Panc1 (cell line): ENCODE data around the gene MTHFD2L. TPM values are rescaled to one million over a fixed set of nuclear protein-coding genes. Genes with fewer than 3 reads are reported as not detected.
"Not testable (repeated sequence)": the region's sequence is repeated elsewhere in the genome, so short reads cannot be mapped to it uniquely, and the experiment has no call there.

Experiments
- ATAC-seq: fragments of 200-7000 bp; cut with Tn5 transposase; 2 replicates; pipeline ENCODE4 v1.9.1; 2020; ENCODE audit warnings: mild to moderate bottlenecking, moderate library complexity
- BruUV-seq: library from RNA; stranded (reverse); fragments of 400-500 nt; replicated peaks from 2 replicates; lab custom pipeline; 2021; lab: Mats Ljungman, UMichigan
- CTCF ChIA-PET: fragments of 300-600 bp; sonication (Branson Sonifier 250); formaldehyde crosslinking; loops from one replicate; lab custom pipeline; 2022; ENCODE audit warnings: antibody characterized with exemption; lab: Charles Lee
- POLR2A ChIA-PET: fragments of 300-600 bp; sonication (Branson Sonifier 250); formaldehyde crosslinking; loops from one replicate; lab custom pipeline; 2022; ENCODE audit warnings: antibody characterized with exemption; lab: Charles Lee
- DNase-seq: peaks from one replicate; pipeline ENCODE4 v3.0.0-alpha.2; 2010; ENCODE audit warnings: low read depth, low spot score
- H3K27ac ChIP-seq: 2 replicates; pipeline ENCODE4 v1.5.1; 2011; ENCODE audit warnings: mild to moderate bottlenecking, low read length, inconsistent platforms
- H3K27me3 ChIP-seq: fragments of 200-500 bp; sonication (Bioruptor generic); 2 replicates; pipeline ENCODE4 v1.6.0; 2014; ENCODE audit warnings: low read length, inconsistent platforms; ENCODE audit not compliant: control insufficient read depth, insufficient read depth
- H3K36me3 ChIP-seq: fragments of 200-500 bp; sonication (Bioruptor generic); 2 replicates; pipeline ENCODE4 v1.5.1; 2014; ENCODE audit warnings: inconsistent platforms, mild to moderate bottlenecking, low read length, moderate library complexity; ENCODE audit not compliant: control insufficient read depth, insufficient read depth
- H3K4me1 ChIP-seq: 2 replicates; pipeline ENCODE4 v1.5.1; 2011; ENCODE audit warnings: inconsistent platforms, mild to moderate bottlenecking, low read length, moderate library complexity; ENCODE audit not compliant: control insufficient read depth, insufficient read depth
- H3K4me3 ChIP-seq, 2 experiments: 2 replicates each; pipeline ENCODE4 v1.5.1; 2011 to 2012; ENCODE audit warnings: low read depth in 2 of 2, low read length in 2 of 2, mild to moderate bottlenecking in 2 of 2, inconsistent platforms in 1 of 2, moderate library complexity in 1 of 2
- H3K9me3 ChIP-seq: fragments of 200-500 bp; sonication (Bioruptor generic); 2 replicates; pipeline ENCODE4 v1.5.1; 2014; ENCODE audit warnings: low read depth, mild to moderate bottlenecking, inconsistent platforms, low read length, moderate library complexity; ENCODE audit not compliant: control insufficient read depth, insufficient read depth
- POLR2AphosphoS5 ChIP-seq: IDR thresholded peaks from 2 replicates; pipeline ENCODE4 v1.6.1; 2012; ENCODE audit warnings: mild to moderate bottlenecking, low read depth, low read length, moderate library complexity
- SIN3A ChIP-seq: IDR thresholded peaks from 2 replicates; pipeline ENCODE4 v1.6.1; 2012; ENCODE audit warnings: low read depth, mild to moderate bottlenecking, low read length, moderate library complexity, borderline replicate concordance; ENCODE audit not compliant: insufficient read depth
- TCF7L2 ChIP-seq: IDR thresholded peaks from 2 replicates; pipeline ENCODE4 v1.6.1; 2011; ENCODE audit warnings: mild to moderate bottlenecking, low read depth, low read length, inconsistent platforms
- in situ Hi-C: cut with HindIII; loops from 2 replicates; pipeline ENCODE4 v1.10.0; 2016; ENCODE audit warnings: low sequenced_read_pairs, low pct_unique_long_range_greater_than_20kb
- intact Hi-C: fragments of 100-400 bp; cut with micrococcal nuclease; formaldehyde crosslinking; loops from one replicate; pipeline ENCODE4 v1.10.0; 2022; ENCODE audit not compliant: unreplicated experiment
- total RNA-seq: library from RNA; stranded (reverse); gene quantifications from one replicate; pipeline ENCODE4 v1.2.1, GENCODE V29; 2021; ENCODE audit not compliant: unreplicated experiment
- TF ChIP-seq, protein P1 (sequence below): fragments of 450-650 bp; IDR thresholded peaks from 2 replicates; pipeline ENCODE4 v1.5.1; 2017; ENCODE audit warnings: mild to moderate bottlenecking
- TF ChIP-seq, protein P2 (sequence below), 2 experiments: IDR thresholded peaks; 2 replicates each; pipeline ENCODE4 v1.6.1; 2011 to 2012; ENCODE audit warnings: low read depth in 2 of 2, control low read depth in 1 of 2, low read length in 1 of 2, mild to moderate bottlenecking in 1 of 2, moderate library complexity in 1 of 2; ENCODE audit not compliant: insufficient read depth in 1 of 2

MTHFD2L gene
- total RNA-seq, 1 experiment from 2014 or later: 6.6 TPM

DNA sequence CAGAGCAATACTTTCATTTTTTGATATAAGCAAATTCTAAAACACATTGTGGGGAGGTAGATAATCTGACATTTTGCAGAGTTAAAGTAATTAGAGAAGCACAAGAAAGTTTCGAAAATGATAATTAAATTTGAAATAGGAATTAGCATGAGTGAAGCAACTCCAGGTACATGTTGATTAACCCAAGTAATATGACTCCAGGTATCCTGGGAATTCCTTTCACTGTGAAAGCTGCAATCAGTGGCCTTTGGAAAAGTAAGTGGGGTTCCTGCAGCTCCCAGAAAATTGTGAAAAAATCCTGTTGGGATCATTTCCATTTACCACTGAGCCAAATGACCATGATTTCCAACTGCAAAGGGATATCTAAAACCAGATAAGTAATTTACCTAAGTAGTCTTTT is 32.9 kb upstream of the MTHFD2L start:
- DNase-seq (no peak), ATAC-seq (no peak)
- TF ChIP-seq POLR2AphosphoS5 (no peak), SIN3A (no peak), TCF7L2 (no peak)
- TF ChIP-seq, protein P1, sequence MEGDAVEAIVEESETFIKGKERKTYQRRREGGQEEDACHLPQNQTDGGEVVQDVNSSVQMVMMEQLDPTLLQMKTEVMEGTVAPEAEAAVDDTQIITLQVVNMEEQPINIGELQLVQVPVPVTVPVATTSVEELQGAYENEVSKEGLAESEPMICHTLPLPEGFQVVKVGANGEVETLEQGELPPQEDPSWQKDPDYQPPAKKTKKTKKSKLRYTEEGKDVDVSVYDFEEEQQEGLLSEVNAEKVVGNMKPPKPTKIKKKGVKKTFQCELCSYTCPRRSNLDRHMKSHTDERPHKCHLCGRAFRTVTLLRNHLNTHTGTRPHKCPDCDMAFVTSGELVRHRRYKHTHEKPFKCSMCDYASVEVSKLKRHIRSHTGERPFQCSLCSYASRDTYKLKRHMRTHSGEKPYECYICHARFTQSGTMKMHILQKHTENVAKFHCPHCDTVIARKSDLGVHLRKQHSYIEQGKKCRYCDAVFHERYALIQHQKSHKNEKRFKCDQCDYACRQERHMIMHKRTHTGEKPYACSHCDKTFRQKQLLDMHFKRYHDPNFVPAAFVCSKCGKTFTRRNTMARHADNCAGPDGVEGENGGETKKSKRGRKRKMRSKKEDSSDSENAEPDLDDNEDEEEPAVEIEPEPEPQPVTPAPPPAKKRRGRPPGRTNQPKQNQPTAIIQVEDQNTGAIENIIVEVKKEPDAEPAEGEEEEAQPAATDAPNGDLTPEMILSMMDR: no peak
- TF ChIP-seq, protein P2, sequence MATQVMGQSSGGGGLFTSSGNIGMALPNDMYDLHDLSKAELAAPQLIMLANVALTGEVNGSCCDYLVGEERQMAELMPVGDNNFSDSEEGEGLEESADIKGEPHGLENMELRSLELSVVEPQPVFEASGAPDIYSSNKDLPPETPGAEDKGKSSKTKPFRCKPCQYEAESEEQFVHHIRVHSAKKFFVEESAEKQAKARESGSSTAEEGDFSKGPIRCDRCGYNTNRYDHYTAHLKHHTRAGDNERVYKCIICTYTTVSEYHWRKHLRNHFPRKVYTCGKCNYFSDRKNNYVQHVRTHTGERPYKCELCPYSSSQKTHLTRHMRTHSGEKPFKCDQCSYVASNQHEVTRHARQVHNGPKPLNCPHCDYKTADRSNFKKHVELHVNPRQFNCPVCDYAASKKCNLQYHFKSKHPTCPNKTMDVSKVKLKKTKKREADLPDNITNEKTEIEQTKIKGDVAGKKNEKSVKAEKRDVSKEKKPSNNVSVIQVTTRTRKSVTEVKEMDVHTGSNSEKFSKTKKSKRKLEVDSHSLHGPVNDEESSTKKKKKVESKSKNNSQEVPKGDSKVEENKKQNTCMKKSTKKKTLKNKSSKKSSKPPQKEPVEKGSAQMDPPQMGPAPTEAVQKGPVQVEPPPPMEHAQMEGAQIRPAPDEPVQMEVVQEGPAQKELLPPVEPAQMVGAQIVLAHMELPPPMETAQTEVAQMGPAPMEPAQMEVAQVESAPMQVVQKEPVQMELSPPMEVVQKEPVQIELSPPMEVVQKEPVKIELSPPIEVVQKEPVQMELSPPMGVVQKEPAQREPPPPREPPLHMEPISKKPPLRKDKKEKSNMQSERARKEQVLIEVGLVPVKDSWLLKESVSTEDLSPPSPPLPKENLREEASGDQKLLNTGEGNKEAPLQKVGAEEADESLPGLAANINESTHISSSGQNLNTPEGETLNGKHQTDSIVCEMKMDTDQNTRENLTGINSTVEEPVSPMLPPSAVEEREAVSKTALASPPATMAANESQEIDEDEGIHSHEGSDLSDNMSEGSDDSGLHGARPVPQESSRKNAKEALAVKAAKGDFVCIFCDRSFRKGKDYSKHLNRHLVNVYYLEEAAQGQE (IDR thresholded peaks at IDR 0.05; ENCODE audit: insufficient read depth in 1 of 2, low read depth in 2 of 2, low read length in 1 of 2): no peak
- no peak overlapping the region for H3K27ac ChIP-seq
- H3K36me3 ChIP-seq: no peaks in the 10 kb centered on the region
- in situ Hi-C loops (no loop called here), intact Hi-C loops (no loop called here)
- CTCF ChIA-PET: no interaction called here
- H3K4me1 ChIP-seq: no peaks in the 10 kb centered on the region
- no peak overlapping the region for H3K4me3 ChIP-seq
- H3K9me3 ChIP-seq: no peaks in the 10 kb centered on the region
- POLR2A ChIA-PET: no interaction called here
- no peaks in the 10 kb centered on the region for H3K27me3 ChIP-seq
- no TSS peak for BruUV-seq

DNA sequence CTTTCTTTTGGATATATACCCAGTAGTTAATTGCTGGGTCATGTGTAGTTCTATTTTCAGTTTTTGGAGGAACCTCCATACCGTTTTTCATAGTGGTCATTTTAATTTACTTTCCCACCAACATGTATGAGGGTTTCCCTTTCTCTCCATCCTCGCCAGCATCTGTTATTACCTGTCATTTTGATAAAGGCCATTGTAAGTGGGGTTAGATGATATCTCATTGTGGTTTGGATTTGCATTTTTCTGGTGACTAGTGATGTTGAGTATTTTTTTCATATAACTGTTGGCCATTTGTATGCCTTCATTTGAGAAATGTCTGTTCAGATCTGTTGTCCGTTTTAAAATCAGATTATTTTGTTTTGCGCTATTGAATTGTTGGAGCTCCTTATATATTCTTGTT is 30.2 kb upstream of the MTHFD2L start:
- intact Hi-C loops: no loop called here
- Histone ChIP-seq H3K27ac (no peak overlapping the region), H3K4me3 (no peak overlapping the region), H3K9me3 (no peaks in the 10 kb centered on the region), H3K36me3 (no peaks in the 10 kb centered on the region), H3K4me1 (no peaks in the 10 kb centered on the region), H3K27me3 (no peaks in the 10 kb centered on the region)
- BruUV-seq: no TSS peak
- in situ Hi-C loops: no loop called here
- CTCF ChIA-PET: no interaction called here
- ATAC-seq (no peak), DNase-seq (no peak)
- POLR2A ChIA-PET: no interaction called here
- no peak for TF ChIP-seq TCF7L2
- TF ChIP-seq POLR2AphosphoS5: no peak
- TF ChIP-seq, protein P1: no peak
- TF ChIP-seq, protein P2 (IDR thresholded peaks at IDR 0.05; ENCODE audit: insufficient read depth in 1 of 2, low read depth in 2 of 2, low read length in 1 of 2): no peak
- TF ChIP-seq SIN3A: no peak

DNA sequence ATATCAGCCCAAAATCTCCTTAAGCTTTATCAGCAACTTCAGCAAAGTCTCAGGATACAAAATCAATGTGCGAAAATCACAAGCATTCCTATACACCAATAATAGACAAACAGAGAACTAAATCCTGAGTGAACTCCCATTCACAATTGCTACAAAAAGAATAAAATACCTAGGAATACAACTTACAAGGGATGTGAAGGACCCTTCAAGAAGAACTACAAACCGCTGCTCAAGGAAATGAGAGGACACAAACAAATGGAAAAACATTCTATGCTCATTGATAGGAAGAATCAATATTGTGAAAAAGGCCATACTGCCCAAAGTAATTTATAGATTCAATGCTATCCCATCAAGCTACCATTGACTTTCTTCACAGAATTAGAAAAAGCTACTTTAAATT is 27.1 kb upstream of the MTHFD2L start:
- intact Hi-C loops: loop anchor here (5.0 to 10.0 kb wide), 3 partner anchors 469 to 786 kb away; no protein-coding TSS in a partner anchor
- in situ Hi-C loops, POLR2A ChIA-PET, H3K9me3 ChIP-seq, BruUV-seq, DNase-seq, H3K27ac ChIP-seq, H3K4me1 ChIP-seq, H3K36me3 ChIP-seq, H3K27me3 ChIP-seq, H3K4me3 ChIP-seq, ATAC-seq, CTCF ChIA-PET: not testable (repeated sequence)

DNA sequence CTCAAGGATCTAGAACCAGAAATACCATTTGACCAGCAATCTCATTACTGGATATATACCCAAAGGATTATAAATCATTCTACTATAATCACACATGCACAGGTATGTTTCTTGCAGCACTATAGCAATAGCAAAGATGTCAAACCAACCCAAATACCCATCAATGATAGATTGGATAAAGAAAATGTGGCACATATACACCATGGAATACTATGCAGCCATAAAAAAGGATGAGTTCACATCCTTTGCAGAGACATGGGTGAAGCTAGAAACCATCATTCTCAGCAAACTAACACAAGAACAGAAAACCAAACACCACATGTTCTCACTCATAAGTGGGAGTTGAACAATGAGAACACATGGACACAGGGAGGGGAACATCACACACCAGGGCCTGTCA is 25.7 kb upstream of the MTHFD2L start:
- not testable (repeated sequence) for ATAC-seq

More for the DNA sequence above, 25.7 kb upstream of the MTHFD2L start:
- H3K9me3 ChIP-seq, H3K27me3 ChIP-seq, H3K4me3 ChIP-seq, POLR2A ChIA-PET, CTCF ChIA-PET, BruUV-seq, DNase-seq, H3K36me3 ChIP-seq, H3K27ac ChIP-seq, H3K4me1 ChIP-seq, in situ Hi-C loops: not testable (repeated sequence)
- intact Hi-C loops: loop anchor here (5.0 to 10.0 kb wide), 3 partner anchors 470 to 787 kb away; no protein-coding TSS in a partner anchor
